Fibroblast of the conjunctiva (primary cell): ENCODE data around the gene NOS1AP.

Source experiments
- DNase-seq: peaks from one replicate; pipeline ENCODE4 v3.0.0-alpha.2; 2010; ENCODE audit warnings: low read depth

The NOS1AP gene

GRCh38 chr1:162256287-162256686, 186.8 kb downstream of the NOS1AP start:
- DNase-seq: no peak

- no peak for DNase-seq
Measured at GRCh38 chr1:162258394-162258793, 188.9 kb downstream of the NOS1AP start.

GRCh38 chr1:162259894-162260455, 190.5 kb downstream of the NOS1AP start:
- no peak for DNase-seq

- DNase-seq: no peak
Measured at GRCh38 chr1:162264108-162264507, 194.6 kb downstream of the NOS1AP start.

GRCh38 chr1:162265983-162266382, 196.5 kb downstream of the NOS1AP start:
- DNase-seq: no peak

GRCh38 chr1:162270016-162270770, 200.7 kb downstream of the NOS1AP start:
- no peak for DNase-seq

- no peak for DNase-seq
Measured at GRCh38 chr1:162271972-162272371, 202.5 kb downstream of the NOS1AP start.

- DNase-seq: no peak
Measured at GRCh38 chr1:162272419-162272818, 202.9 kb downstream of the NOS1AP start.

- DNase-seq: no peak
Measured at GRCh38 chr1:162275622-162276175, 206.2 kb downstream of the NOS1AP start.

- DNase-seq: peak; percentile 20
Measured at GRCh38 chr1:162276493-162276892, 207.0 kb downstream of the NOS1AP start.

GRCh38 chr1:162279136-162279498, 209.6 kb downstream of the NOS1AP start:
- no peak for DNase-seq

- no peak for DNase-seq
Measured at GRCh38 chr1:162281426-162281825, 211.9 kb downstream of the NOS1AP start.

- DNase-seq: no peak
Measured at GRCh38 chr1:162283657-162284056, 214.2 kb downstream of the NOS1AP start.

GRCh38 chr1:162284206-162284955, 214.9 kb downstream of the NOS1AP start:
- no peak for DNase-seq

GRCh38 chr1:162285149-162285561, 215.7 kb downstream of the NOS1AP start:
- no peak for DNase-seq

GRCh38 chr1:162291000-162291399, 221.5 kb downstream of the NOS1AP start:
- DNase-seq: no peak

- DNase-seq: no peak
Measured at GRCh38 chr1:162292422-162292849, 222.9 kb downstream of the NOS1AP start.

GRCh38 chr1:162293073-162293692, 223.7 kb downstream of the NOS1AP start:
- no peak for DNase-seq

- no peak for DNase-seq
Measured at GRCh38 chr1:162294015-162294414, 224.5 kb downstream of the NOS1AP start.

GRCh38 chr1:162297208-162297607, 227.7 kb downstream of the NOS1AP start:
- DNase-seq: no peak

GRCh38 chr1:162298266-162298665, 228.8 kb downstream of the NOS1AP start:
- DNase-seq: no peak

GRCh38 chr1:162299018-162299417, 229.5 kb downstream of the NOS1AP start:
- DNase-seq: no peak
